Fibroblast of skin of right biceps (primary cell): ENCODE measurements around the gene ZSCAN5B.
A peak's percentile ranks its signal among the peaks of the same experiment; 100 is the strongest.
"Not testable (repeated sequence)": the region's sequence is repeated elsewhere in the genome, so short reads cannot be mapped to it uniquely, and the experiment has no call there.

ENCODE experiments used
- DNase-seq: peaks from one replicate; pipeline ENCODE4 v3.0.0-alpha.2; 2013

The ZSCAN5B gene

DNA sequence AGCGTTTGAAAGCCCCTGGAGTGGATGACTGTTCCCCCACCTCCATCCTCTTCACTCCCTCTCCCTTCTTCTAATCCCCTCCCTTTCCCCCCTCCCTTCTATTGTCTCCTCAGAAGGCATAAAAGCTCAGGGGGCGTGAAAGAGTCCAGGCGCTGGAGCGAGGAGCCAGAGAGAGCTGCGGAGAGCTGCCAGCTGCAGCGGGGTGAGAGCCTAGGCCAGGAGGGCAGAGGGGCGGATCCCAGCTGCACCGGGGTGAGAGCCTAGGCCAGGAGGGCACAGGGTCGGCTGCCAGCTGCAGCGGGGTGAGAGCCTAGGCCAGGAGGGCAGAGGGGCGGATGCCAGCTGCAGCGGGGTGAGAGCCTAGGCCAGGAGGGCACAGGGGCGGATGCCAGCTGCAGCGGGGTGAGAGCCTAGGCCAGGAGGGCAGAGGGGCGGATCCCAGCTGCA is 21.7 kb downstream of the ZSCAN5B start, which contains the start of gene GALP:
TSS of gene GALP (plus strand) at position 148 of the 447 bp plus-strand sequence. CDS start 1,101 bp downstream, outside the sequence.
- not testable (repeated sequence) for DNase-seq

DNA sequence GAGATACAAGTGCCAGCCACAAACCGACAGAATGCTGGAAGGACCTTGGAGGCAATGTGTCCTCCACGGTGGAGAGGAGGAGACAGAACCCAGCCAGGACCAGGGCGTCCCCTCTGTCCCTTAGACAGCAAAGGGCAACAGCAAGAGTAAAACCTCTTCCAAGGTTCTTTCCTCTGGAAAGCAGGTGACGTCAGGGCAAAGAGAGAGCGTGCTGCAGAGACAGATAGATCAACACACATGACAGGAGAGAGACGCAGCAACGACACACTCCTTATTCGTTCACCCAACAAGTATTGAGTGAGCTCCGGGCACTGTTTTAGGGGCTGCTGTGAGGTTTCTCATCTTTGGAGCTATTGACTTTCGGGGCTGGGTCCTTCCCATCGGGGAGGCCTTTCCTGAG is 23.0 kb downstream of the ZSCAN5B start:
- no peak for DNase-seq

DNA sequence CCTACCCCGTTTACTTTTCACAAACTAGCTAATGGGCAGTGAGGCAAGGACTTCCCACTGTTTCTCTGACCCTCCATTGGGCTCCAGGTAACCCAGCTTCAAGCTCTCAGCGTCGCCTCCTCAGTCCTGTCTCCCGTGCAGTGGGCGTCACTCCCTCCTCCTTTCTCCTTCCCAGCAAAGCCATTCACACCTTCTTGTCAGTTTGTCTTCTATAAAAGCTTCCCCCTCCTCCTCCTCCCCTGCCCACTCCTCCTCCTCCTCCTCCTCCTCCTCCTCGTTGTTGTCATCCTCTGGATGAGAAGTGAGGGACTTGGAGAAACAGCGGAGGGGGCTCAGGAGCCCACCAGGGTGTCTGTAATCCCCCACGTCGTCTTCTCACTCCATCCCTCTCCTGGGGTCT is 23.5 kb downstream of the ZSCAN5B start:
- no peak for DNase-seq

DNA sequence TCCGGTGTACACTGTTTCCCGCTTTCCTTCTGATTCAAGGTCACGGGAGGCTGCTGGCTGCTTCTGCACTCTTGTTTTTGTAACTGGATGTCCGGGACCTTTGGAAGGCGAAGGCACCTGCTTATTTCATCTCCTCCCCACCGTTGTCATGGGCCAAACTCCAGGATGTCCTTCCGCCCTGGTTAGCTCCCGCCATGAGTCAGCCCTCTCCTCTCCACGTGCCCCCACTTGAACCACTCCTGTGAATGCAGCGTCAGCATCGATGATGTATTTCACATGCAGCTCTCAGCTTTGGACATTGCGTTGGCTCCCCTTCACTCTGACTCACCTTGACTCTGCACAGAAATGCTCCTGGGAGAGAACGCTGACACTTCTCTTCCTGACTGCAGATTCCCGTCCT is 27.3 kb downstream of the ZSCAN5B start:
- peak; percentile 31 for DNase-seq

DNA sequence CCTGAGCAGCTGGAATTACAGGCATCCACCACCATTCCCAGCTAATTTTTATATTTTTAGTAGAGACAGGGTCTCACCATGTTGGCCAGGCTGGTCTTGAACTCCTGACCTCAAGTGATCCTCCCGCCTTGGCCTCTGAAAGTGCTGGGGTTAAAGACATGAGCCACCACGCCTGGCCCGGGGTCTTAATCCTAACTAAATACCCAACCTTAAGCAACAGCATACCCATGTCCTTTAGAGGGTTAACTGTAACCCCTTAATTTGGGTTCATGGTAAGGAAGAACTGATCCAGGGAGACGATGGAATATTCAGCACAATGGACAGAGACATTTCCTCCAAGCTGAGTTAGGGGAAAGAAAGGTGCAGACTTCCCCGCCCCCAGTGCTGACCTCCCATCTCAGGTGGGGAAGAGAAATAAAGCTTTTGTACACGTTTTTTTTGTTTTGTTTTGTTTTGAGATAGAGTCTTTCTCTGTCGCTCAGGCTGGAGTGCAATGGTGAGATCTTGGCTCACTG is 30.5 kb downstream of the ZSCAN5B start:
- no peak for DNase-seq

DNA sequence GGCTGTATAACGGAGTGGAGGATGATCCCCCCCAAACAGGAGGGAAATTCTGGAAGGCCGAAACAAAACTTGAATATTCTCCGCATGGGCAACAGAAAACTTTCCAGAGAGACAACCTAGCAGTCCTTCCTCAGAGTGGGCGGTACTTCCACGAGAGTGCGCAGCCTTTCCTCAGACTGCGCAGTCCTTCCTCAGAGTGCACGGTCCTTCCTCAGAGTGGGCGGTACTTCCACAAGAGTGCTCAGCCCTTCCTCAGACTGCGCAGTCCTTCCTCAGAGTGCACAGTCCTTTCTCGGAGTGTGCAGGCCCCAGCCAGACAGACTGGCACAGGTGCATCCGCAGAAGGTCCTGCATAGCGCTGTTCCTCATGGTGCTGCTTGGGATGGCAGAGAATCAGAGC is 34.5 kb downstream of the ZSCAN5B start:
- no peak for DNase-seq

DNA sequence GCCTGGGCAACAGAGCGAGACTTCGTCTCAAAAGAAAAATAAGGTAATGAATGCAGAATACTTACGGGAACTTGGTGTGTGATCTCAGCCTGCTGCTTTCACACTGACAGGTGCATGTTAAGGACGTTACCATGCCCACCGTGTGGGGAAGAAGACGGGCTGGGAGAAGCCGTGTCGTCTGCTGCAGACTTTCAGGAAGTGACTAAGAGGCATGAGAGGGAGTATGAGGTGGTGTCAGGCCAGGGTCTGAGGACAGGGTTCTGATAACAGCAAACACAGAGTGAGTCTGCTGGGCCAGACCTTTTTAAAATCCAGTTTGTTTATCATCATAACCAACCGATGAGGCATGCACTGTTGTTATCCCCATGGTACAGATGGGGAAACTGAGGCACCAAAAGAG is 35.3 kb downstream of the ZSCAN5B start:
- no peak for DNase-seq

DNA sequence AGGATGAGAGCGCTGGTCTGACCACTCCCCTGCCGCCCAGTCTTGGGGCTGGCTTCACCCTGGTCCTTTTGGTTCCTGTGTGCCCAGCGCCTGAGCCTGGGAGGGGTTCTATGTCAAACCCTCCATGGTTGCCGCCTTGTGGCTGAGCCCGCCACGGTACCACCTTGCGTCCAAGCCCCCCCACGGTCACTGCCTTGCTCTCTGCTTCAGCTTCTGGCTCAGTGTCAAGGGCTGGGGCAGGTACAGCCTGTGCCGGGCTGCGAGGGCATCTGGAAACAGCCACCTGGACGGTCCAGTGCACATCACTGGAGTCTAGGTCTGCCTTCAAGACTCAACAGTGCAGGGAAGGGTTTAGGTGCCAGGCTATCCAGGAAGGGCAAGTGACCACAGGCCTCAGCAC is 36.0 kb downstream of the ZSCAN5B start:
- no peak for DNase-seq

DNA sequence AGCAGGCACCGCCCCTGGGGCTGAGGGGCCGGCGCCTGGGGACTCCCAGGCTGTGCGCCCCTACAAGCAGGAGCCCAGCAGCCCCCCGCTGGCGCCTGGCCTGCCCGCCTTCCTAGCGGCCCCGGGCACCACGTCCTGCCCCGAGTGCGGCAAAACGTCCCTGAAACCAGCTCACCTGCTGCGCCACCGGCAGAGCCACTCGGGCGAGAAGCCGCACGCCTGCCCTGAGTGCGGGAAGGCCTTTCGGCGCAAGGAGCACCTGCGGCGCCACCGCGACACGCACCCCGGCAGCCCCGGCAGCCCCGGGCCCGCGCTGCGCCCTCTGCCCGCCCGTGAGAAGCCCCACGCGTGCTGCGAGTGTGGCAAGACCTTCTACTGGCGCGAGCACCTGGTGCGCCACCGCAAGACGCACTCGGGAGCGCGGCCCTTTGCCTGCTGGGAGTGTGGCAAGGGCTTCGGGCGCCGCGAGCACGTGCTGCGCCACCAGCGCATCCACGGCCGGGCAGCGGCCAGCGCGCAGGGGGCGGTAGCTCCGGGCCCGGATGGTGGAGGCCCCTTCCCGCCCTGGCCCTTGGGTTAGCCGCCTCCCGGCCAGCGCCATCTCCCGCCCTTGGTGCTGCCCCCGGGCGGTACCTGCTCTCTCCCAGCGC is 37.8 kb downstream of the ZSCAN5B start:
- no peak for DNase-seq

DNA sequence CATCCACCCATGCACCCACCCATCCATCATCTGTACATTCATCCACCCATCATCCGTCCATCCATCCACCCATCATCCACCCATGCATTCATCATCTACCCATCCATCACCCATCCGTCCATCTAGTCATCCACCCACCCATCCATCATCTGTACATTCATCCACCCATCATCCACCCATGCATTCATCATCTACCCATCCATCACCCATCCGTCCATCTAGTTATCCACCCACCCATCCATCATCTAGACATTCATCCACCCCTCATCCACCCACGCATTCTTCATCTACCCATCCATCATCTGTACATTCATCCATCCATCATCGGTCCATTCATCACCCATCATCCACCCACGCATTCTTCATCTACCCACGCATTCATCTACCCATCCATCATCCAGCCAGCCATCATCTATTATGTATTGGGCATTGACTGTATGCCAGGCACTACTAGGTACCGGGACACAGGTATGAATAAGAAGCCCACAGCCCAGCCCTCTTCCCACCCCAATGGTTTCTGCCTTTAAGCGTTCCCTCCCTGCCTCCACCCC is 38.5 kb downstream of the ZSCAN5B start:
- DNase-seq: no peak

DNA sequence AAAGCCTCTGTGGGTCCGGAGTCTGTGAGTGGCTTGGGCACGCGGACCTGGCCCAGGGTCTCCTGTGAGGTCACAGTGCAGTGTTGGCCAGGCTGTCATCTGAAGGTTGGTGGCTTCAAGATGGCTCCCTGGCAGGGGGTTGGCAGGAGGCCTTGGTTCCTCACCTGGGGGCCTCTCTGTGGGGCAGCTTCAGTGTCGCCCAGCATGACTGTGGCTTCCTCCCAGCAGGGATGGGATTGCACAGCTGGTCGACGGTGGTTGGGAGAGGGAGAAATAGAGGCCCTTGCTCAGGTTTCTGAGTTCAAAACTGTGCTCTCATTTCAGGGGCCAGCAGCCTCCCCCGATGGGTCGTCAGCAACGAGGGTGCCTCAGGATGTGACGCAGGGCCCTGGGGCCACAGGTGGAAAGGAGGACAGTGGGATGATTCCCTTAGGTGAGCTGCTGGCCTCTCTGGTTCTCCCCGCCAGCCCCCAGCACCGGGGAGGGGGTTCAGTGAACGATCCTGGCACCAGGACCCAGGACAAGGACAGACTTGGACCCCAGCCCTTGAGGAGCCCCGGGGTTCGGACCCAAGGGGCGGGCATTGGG is 39.3 kb downstream of the ZSCAN5B start:
- no peak for DNase-seq

DNA sequence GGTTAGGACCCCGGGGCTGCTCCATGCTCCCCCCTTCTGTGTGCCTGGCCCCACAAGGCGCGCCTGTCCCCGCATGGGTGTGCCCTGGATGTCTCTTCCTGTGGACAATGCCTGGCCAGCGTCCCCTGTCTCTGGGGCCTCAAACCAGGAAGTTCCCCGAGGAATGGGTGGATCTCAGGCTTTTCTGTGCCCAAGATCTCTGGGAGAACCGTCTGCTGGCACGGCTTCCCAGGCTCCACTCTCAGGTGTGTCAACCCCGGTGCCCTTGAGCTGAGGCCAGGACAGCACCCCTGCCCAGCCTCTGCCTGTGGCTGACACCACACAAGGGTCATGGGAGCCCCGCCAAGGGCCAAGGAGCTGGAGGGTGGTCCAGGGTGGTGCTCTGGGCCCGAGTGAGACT is 40.8 kb downstream of the ZSCAN5B start:
- DNase-seq: no peak

DNA sequence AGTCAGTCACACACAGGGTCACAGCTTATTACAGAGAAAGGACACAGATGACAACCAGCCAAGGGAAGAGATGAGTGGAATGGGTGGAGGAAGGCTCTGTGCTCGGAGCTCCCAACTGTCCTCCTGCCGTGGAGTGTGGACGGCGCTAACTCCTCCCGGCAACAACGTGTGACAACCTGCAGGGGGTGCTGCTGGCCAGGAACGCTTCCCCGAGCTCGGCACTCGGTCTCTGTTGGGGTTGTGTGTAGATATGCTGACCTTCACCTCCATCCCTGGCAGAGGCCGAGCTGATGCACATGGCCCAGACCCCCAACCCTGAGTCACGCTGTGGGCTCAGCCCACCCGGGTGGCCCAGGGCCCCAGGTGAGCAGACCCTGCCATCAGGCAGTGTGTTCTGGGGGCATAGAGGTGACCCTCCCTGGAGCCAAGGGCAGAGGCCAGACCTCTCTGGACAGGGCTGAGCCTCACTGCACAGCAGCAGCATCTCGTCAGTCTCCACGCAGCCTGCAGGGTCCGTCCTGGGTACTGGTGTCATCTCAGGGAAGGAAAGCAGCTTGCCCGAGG is 42.4 kb downstream of the ZSCAN5B start:
- no peak for DNase-seq

DNA sequence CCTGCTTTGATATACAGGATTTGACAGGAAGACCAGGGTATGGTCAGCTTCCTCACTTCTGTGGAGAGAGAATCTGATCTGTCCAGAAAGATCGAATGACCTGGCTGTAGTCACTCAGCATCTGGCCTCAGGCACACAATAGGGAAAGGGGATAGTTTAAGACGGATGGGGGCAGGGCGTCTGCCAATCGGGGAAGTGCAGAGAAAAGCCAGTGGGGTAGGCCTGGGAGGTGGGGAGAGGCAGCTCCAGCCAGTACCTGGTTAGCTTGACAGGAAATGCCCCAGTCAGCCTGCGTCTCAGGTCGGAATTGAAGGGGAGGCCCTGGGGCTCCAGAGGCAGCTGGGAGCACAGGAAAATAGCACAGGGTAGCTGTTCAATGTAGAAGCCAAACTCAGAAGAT is 44.1 kb downstream of the ZSCAN5B start:
- DNase-seq: no peak

DNA sequence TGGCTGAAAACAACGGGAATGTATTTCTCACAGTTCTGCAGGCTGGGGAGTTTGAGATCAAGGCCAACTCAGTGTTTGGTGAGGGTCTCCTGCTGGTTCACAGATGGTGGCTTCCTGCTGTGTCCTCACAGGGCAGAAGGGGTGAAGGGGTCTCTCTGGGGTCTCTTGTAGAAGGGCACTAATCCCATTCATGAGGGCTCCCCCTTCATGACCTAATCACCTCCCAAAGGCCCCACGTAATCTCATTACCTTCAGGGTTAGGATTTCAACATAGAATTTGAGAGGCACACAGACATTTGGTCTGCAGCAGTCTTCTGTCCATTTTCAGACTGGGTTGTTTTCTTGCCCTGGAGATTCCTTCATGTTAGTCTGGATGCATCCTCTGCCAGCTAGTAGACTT is 44.9 kb downstream of the ZSCAN5B start:
- no peak for DNase-seq

DNA sequence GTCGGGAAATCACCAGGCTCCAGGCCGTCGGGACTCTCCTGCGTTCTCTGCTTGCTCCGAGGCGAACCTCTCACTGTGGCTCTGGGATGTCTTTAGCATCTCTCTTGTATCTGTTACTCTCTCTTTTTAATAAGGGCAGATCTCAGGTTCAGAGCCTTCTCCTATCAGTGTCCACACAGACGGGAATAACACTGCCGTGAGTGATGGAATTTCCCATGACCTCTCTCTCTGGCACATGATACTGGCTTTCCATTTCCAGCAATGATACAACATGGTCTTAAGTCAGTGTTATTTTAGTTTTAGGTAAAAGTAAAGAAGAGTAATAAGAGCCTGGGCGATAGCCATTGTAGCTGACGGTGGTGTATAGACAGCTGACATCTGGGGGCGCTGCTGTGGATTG is 47.2 kb downstream of the ZSCAN5B start:
- no peak for DNase-seq

DNA sequence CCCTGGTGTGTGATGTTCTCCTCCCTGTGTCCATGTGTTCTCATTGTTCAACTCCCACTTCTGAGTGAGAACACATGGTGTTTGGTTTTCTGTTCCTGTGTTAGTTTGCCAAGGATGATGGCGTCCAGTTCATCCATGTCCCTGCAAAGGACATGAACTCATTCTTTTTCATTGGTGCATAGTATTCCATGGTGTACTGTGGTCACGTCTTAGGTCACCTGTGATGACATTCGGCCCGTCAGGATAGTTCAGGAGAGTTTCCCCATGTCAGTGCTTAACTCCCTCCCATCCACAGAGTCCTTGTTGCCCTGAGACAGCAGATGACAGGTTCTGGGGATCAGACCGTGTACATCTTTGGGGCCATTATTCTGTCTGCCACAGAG is 47.9 kb downstream of the ZSCAN5B start:
- no peak for DNase-seq

DNA sequence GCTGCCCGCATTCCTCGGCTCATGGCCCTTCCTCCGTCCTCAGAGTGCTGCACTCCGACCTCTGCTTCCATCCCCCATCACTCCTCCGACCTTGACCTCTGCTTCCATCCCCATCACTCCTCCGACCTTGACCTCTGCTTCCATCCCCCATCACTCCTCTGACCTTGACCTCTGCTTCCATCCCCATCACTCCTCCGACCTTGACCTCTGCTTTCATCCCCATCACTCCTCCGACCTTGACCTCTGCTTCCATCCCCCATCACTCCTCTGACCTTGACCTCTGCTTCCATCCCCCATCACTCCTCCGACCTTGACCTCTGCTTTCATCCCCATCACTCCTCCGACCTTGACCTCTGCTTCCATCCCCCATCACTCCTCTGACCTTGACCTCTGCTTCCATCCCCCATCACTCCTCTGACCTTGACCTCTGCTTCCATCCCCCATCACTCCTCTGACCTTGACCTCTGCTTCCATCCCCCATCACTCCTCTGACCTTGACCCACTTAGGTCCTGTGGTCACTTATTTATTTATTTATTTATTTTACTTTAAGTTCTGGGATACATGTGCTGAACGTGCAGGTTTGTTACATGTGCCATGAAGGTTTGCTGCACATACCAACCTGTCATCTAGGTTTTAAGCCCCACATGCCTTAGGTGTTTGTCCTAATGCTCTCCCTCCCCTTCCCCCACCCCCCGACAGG is 48.5 kb downstream of the ZSCAN5B start:
- DNase-seq: not testable (repeated sequence)

DNA sequence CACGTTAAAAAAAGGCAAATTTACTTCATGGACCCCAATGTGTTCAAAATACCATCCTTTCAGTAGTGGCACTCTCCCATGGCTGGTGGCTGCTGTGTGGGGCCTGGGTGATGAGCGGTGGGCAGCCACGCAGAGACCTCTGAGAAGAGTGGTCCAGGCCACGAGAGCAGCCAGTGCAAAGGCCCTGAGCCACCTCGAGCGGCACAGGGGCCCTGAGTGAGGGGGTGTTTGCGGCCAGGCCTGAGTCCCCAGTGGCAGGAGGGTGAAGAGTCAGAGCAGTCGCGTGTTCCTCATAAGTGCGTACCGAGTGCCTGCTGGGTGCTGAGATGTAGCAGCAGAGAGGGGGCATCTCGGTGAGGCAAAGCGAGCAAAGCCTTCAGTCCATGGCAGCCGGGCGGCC is 49.5 kb downstream of the ZSCAN5B start:
- no peak for DNase-seq

DNA sequence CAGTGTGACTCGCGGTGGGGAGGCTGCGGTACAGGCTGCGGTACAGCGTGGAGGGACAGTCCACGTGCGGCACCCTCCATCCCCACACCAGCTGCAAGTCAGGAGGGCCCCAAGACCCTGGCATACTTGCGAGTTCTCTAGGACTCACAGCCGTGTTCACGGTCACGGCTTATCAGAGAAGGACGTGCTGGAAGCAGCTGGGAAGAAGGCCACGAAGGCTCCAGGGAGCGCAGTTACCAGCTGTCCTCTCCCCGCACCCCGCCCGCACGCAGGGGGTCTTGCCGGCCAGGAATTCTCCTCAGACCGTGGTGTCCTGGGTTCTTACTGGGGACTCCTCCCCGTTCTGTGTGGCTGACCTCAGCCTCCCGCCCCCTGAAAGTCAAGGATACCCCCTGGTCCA is 50.3 kb downstream of the ZSCAN5B start:
- DNase-seq: no peak

DNA sequence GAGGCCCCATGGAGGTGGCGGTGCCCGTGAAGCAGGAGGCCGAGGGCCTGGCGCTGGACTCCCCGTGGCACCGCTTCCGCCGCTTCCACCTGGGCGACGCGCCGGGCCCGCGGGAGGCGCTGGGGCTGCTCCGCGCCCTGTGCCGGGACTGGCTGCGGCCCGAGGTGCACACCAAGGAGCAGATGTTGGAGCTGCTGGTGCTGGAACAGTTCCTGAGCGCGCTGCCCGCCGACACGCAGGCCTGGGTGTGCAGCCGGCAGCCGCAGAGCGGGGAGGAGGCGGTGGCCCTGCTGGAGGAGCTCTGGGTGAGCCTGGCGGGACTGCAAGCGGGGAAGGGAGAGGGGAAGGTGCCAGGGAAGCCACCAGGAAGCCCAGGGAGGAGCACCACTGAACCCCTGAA is 50.7 kb downstream of the ZSCAN5B start:
- no peak for DNase-seq

DNA sequence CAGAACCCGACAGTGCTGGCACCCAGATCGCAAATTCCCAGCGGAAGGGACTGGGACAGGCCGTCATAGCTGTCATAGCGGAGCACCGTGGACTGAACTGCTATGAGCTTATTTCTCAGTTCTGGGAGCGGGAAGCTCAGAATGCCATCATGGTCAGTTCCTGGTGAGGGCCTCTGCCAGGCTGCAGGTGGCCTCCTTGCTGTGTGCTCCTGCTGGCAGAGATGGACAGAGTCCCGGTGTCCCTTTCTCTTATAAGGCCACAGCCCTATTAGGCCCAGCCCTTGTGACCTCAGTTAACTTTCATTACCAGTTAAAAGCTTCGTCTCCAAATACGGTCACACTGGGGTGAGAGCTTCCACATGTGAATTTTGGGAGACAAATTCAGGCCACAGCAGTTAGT is 51.9 kb downstream of the ZSCAN5B start:
- DNase-seq: no peak

DNA sequence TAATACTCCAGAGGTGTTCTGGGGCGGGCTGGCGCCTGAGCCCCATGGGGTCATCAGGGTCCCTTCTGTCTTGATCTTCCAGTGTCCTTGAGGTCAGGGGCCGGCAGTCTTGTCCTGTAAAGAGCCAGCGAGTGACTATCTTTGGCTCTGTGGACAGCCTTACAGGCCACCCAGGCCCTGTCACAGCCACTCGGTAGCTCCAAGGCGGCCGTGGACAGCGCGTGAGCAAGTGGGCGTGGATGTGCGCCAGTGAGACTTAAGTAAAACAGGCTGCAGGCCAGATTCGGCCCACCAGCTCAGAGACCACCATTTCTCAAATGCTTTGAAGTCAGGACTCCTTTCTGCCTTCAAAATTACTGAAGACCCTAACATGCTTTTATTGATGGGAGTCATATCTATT is 52.8 kb downstream of the ZSCAN5B start:
- no peak for DNase-seq

DNA sequence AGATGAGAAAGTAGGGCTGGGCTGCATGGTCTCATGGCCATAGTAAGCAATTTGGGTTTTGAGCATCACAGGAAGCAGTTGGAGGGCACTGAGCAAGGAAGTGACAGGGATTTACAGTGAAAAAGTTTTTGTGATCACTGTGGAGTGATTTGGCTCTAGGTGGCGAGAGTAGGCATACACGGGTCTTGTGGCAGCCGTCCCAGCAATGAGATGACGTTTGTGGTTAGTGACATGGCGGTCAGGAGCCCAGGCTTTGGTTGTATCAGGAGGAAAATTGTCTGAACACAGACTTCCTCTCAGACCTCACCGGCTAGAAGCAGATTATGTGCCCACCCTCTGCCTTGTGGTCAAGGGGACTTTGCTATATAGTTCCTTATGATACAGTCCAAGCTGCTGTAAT is 53.2 kb downstream of the ZSCAN5B start:
- no peak for DNase-seq
